ENCODE data around the gene TBCCD1. TPM values are rescaled to one million over a fixed set of nuclear protein-coding genes. Genes with fewer than 3 reads are reported as not detected.
A peak's percentile ranks its signal among the peaks of the same experiment; 100 is the strongest.

Gene TBCCD1
- total RNA-seq, 2 experiments from 2014 or later, result 14.3 to 14.6 TPM

GRCh38 chr3:186520957-186521842, 45.9 kb downstream of the TBCCD1 start:
- H3K9me3 Mint-ChIP-seq, result peaks cover 2% of the 10 kb centered on the region
- H3K27me3 Mint-ChIP-seq, result no peaks in the 10 kb centered on the region
- peak overlapping the region; percentile 4 for H3K27ac Mint-ChIP-seq
- no peak overlapping the region for H3K4me3 Mint-ChIP-seq
- H3K4me1 Mint-ChIP-seq, result peaks cover 49% of the 10 kb centered on the region
- ChIA-PET CTCF (interaction anchor here (0.6 to 4.6 kb wide), 2 partner anchors 11 to 19 kb away, joined by 7 to 26 read pairs; no protein-coding TSS in a partner anchor), POLR2A (no interaction called here)
- no peak for DNase-seq
- peaks cover 4% of the 10 kb centered on the region for H3K36me3 Mint-ChIP-seq (ENCODE audit: low read depth)

GRCh38 chr3:186520431-186520830, 46.7 kb downstream of the TBCCD1 start:
- Mint-ChIP-seq H3K27me3 (no peaks in the 10 kb centered on the region), H3K4me1 (peaks cover 56% of the 10 kb centered on the region), H3K27ac (no peak overlapping the region), H3K9me3 (peaks cover 2% of the 10 kb centered on the region), H3K36me3 (ENCODE audit: low read depth) (peaks cover 4% of the 10 kb centered on the region), H3K4me3 (no peak overlapping the region)
- ChIA-PET CTCF (interaction anchor here (1.6 to 4.6 kb wide), 2 partner anchors 17 to 19 kb away, joined by 3 to 26 read pairs; no protein-coding TSS in a partner anchor), POLR2A (no interaction called here)
- DNase-seq, result no peak

GRCh38 chr3:186519021-186519658, 48.0 kb downstream of the TBCCD1 start:
- peaks cover 68% of the 10 kb centered on the region for H3K4me1 Mint-ChIP-seq
- H3K4me3 Mint-ChIP-seq, result peak overlapping the region; percentile 4
- no peaks in the 10 kb centered on the region for H3K27me3 Mint-ChIP-seq
- peaks cover 4% of the 10 kb centered on the region for H3K36me3 Mint-ChIP-seq (ENCODE audit: low read depth)
- peak overlapping the region; percentile 71 for H3K27ac Mint-ChIP-seq
- peaks cover 2% of the 10 kb centered on the region for H3K9me3 Mint-ChIP-seq
- peak; percentile 75 for DNase-seq
- POLR2A ChIA-PET, result interaction anchor here (1.0 kb wide), 1 partner anchor 264 kb away, joined by 4 read pairs; the partner anchor contains the start of gene EIF4A2
- CTCF ChIA-PET, result interaction anchor here (0.6 to 4.6 kb wide), 6 partner anchors 11 to 26 kb away, joined by 3 to 26 read pairs (median 4); no protein-coding TSS in a partner anchor

- Mint-ChIP-seq H3K36me3 (ENCODE audit: low read depth) (peaks cover 4% of the 10 kb centered on the region), H3K4me3 (no peak overlapping the region), H3K9me3 (peaks cover 2% of the 10 kb centered on the region), H3K4me1 (peaks cover 67% of the 10 kb centered on the region), H3K27ac (peak overlapping the region; percentile 22), H3K27me3 (no peaks in the 10 kb centered on the region)
- CTCF ChIA-PET, result interaction anchor here (0.7 to 2.8 kb wide), 2 partner anchors 10 to 11 kb away, joined by 3 to 7 read pairs; no protein-coding TSS in a partner anchor
- POLR2A ChIA-PET, result no interaction called here
- no peak for DNase-seq
Observed at GRCh38 chr3:186517218-186517617, 49.9 kb downstream of the TBCCD1 start.

- H3K4me1 Mint-ChIP-seq, result peaks cover 63% of the 10 kb centered on the region
- no peaks in the 10 kb centered on the region for H3K27me3 Mint-ChIP-seq
- H3K9me3 Mint-ChIP-seq, result peaks cover 2% of the 10 kb centered on the region
- no peak overlapping the region for H3K4me3 Mint-ChIP-seq
- DNase-seq, result no peak
- ChIA-PET POLR2A (no interaction called here), CTCF (interaction anchor here (2.8 kb wide), 1 partner anchor 10 kb away, joined by 7 read pairs; no protein-coding TSS in a partner anchor)
- peaks cover 4% of the 10 kb centered on the region for H3K36me3 Mint-ChIP-seq (ENCODE audit: low read depth)
- H3K27ac Mint-ChIP-seq, result no peak overlapping the region
Observed at GRCh38 chr3:186516646-186517045, 50.5 kb downstream of the TBCCD1 start.

GRCh38 chr3:186515125-186515524, 52.0 kb downstream of the TBCCD1 start:
- Mint-ChIP-seq H3K27me3 (no peaks in the 10 kb centered on the region), H3K36me3 (ENCODE audit: low read depth) (peaks cover 4% of the 10 kb centered on the region), H3K27ac (peak overlapping the region; percentile 2), H3K4me1 (peaks cover 48% of the 10 kb centered on the region), H3K4me3 (no peak overlapping the region), H3K9me3 (peaks cover 2% of the 10 kb centered on the region)
- DNase-seq, result peak; percentile 64
- ChIA-PET POLR2A (no interaction called here), CTCF (interaction anchor here (2.8 kb wide), 1 partner anchor 12 kb away, joined by 7 read pairs; no protein-coding TSS in a partner anchor)

- H3K9me3 Mint-ChIP-seq, result peaks cover 2% of the 10 kb centered on the region
- H3K27ac Mint-ChIP-seq, result no peak overlapping the region
- peaks cover 4% of the 10 kb centered on the region for H3K36me3 Mint-ChIP-seq (ENCODE audit: low read depth)
- no peak for DNase-seq
- no peaks in the 10 kb centered on the region for H3K27me3 Mint-ChIP-seq
- POLR2A ChIA-PET, result no interaction called here
- peaks cover 46% of the 10 kb centered on the region for H3K4me1 Mint-ChIP-seq
- no peak overlapping the region for H3K4me3 Mint-ChIP-seq
- CTCF ChIA-PET, result interaction anchor here (1.3 kb wide), 1 partner anchor 20 kb away, joined by 5 read pairs; no protein-coding TSS in a partner anchor
Observed at GRCh38 chr3:186514296-186515002, 52.7 kb downstream of the TBCCD1 start.

- CTCF ChIA-PET, result interaction anchor here (0.7 to 1.3 kb wide), 3 partner anchors 21 to 98 kb away, joined by 3 to 5 read pairs (median 5); no protein-coding TSS in a partner anchor
- peaks cover 2% of the 10 kb centered on the region for H3K9me3 Mint-ChIP-seq
- no peaks in the 10 kb centered on the region for H3K27me3 Mint-ChIP-seq
- no peak overlapping the region for H3K27ac Mint-ChIP-seq
- DNase-seq, result no peak
- H3K4me1 Mint-ChIP-seq, result peaks cover 36% of the 10 kb centered on the region
- H3K4me3 Mint-ChIP-seq, result no peak overlapping the region
- POLR2A ChIA-PET, result no interaction called here
- peaks cover 4% of the 10 kb centered on the region for H3K36me3 Mint-ChIP-seq (ENCODE audit: low read depth)
Observed at GRCh38 chr3:186513386-186513785, 53.8 kb downstream of the TBCCD1 start.

GRCh38 chr3:186512570-186513302, 54.4 kb downstream of the TBCCD1 start:
- DNase-seq, result no peak
- Mint-ChIP-seq H3K9me3 (peaks cover 2% of the 10 kb centered on the region), H3K36me3 (ENCODE audit: low read depth) (peaks cover 4% of the 10 kb centered on the region), H3K4me3 (no peak overlapping the region), H3K27ac (no peak overlapping the region), H3K27me3 (no peaks in the 10 kb centered on the region), H3K4me1 (peaks cover 31% of the 10 kb centered on the region)
- ChIA-PET POLR2A (no interaction called here), CTCF (interaction anchor here (0.7 to 1.3 kb wide), 3 partner anchors 21 to 97 kb away, joined by 3 to 5 read pairs (median 5); no protein-coding TSS in a partner anchor)

GRCh38 chr3:186511702-186512101, 55.4 kb downstream of the TBCCD1 start:
- ChIA-PET POLR2A (no interaction called here), CTCF (no interaction called here)
- no peak overlapping the region for H3K27ac Mint-ChIP-seq
- peaks cover 2% of the 10 kb centered on the region for H3K36me3 Mint-ChIP-seq (ENCODE audit: low read depth)
- H3K27me3 Mint-ChIP-seq, result no peaks in the 10 kb centered on the region
- peaks cover 26% of the 10 kb centered on the region for H3K4me1 Mint-ChIP-seq
- H3K9me3 Mint-ChIP-seq, result no peaks in the 10 kb centered on the region
- no peak for DNase-seq
- no peak overlapping the region for H3K4me3 Mint-ChIP-seq

- H3K4me3 Mint-ChIP-seq, result no peak overlapping the region
- no peaks in the 10 kb centered on the region for H3K9me3 Mint-ChIP-seq
- CTCF ChIA-PET, result no interaction called here
- DNase-seq, result no peak
- H3K27me3 Mint-ChIP-seq, result no peaks in the 10 kb centered on the region
- H3K27ac Mint-ChIP-seq, result no peak overlapping the region
- peaks cover 23% of the 10 kb centered on the region for H3K4me1 Mint-ChIP-seq
- POLR2A ChIA-PET, result no interaction called here
- H3K36me3 Mint-ChIP-seq (ENCODE audit: low read depth), result no peaks in the 10 kb centered on the region
Observed at GRCh38 chr3:186511245-186511644, 55.9 kb downstream of the TBCCD1 start.
